ENCODE results near the gene FASTKD1. TPM values are rescaled to one million over a fixed set of nuclear protein-coding genes. Genes with fewer than 3 reads are reported as not detected.
"Not testable (repeated sequence)": the region's sequence is repeated elsewhere in the genome, so short reads cannot be mapped to it uniquely, and the experiment has no call there.

Gene FASTKD1
- total RNA-seq, 4 donors from 2014 or later = 8.2 to 22.4 (median 16.1) TPM

GRCh38 chr2:169573974-169574299 lies 272 bp upstream of the FASTKD1 start:
- peaks cover 15% of the 10 kb centered on the region for H3K4me1 ChIP-seq
- DNase-seq (ENCODE audit: low spot score in 2 of 2) = no peak
- WGBS = 37% methylated on average over 6 of the region's 6 CpGs
- H3K27me3 ChIP-seq = no peaks in the 10 kb centered on the region
- H3K9me3 ChIP-seq = no peaks in the 10 kb centered on the region
- H3K27ac ChIP-seq = no peak overlapping the region
- TF ChIP-seq EP300 (IDR thresholded peaks at IDR 0.05) (no peak), POLR2A (IDR thresholded peaks at IDR 0.05) (no peak), POLR2AphosphoS5 (IDR thresholded peaks at IDR 0.05) (no peak), CTCF (IDR thresholded peaks at IDR 0.05) (no peak)
- H3K4me3 ChIP-seq = peak overlapping the region; percentile 77
- H3K36me3 ChIP-seq = no peaks in the 10 kb centered on the region

GRCh38 chr2:169572821-169573159 lies 875 bp downstream of the FASTKD1 start:
- Histone ChIP-seq H3K9me3 (no peaks in the 10 kb centered on the region), H3K27ac (no peak overlapping the region), H3K4me1 (peaks cover 15% of the 10 kb centered on the region), H3K36me3 (no peaks in the 10 kb centered on the region), H3K4me3 (peak overlapping the region; percentile 77), H3K27me3 (no peaks in the 10 kb centered on the region)
- TF ChIP-seq CTCF (IDR thresholded peaks at IDR 0.05) = no peak
- no peak for TF ChIP-seq POLR2AphosphoS5 (IDR thresholded peaks at IDR 0.05)
- DNase-seq (ENCODE audit: low spot score in 2 of 2) = no peak
- WGBS = 27% methylated on average over 2 of the region's 2 CpGs

GRCh38 chr2:169572189-169572588 lies 1.5 kb downstream of the FASTKD1 start:
- Histone ChIP-seq H3K4me1 (peaks cover 15% of the 10 kb centered on the region), H3K27me3 (no peaks in the 10 kb centered on the region), H3K9me3 (no peaks in the 10 kb centered on the region), H3K27ac (no peak overlapping the region), H3K36me3 (no peaks in the 10 kb centered on the region), H3K4me3 (no peak overlapping the region)
- no peak for TF ChIP-seq EP300 (IDR thresholded peaks at IDR 0.05)
- TF ChIP-seq CTCF (IDR thresholded peaks at IDR 0.05) = no peak
- no peak for TF ChIP-seq POLR2AphosphoS5 (IDR thresholded peaks at IDR 0.05)
- TF ChIP-seq POLR2A (IDR thresholded peaks at IDR 0.05) = no peak
- no peak for DNase-seq (ENCODE audit: low spot score in 2 of 2)
- 78% methylated on average over 1 of the region's 1 CpG for WGBS

GRCh38 chr2:169571571-169571970 lies 2.1 kb downstream of the FASTKD1 start:
- Histone ChIP-seq H3K27me3 (no peaks in the 10 kb centered on the region), H3K9me3 (no peaks in the 10 kb centered on the region), H3K4me3 (no peak overlapping the region), H3K4me1 (peaks cover 15% of the 10 kb centered on the region), H3K27ac (no peak overlapping the region), H3K36me3 (no peaks in the 10 kb centered on the region)
- WGBS = 92% methylated on average over 3 of the region's 3 CpGs
- TF ChIP-seq CTCF (IDR thresholded peaks at IDR 0.05) (no peak), POLR2AphosphoS5 (IDR thresholded peaks at IDR 0.05) (no peak)
- no peak for DNase-seq (ENCODE audit: low spot score in 2 of 2)

- not testable (repeated sequence) for H3K36me3 ChIP-seq; H3K27ac ChIP-seq; H3K27me3 ChIP-seq; H3K9me3 ChIP-seq; H3K4me3 ChIP-seq; DNase-seq (ENCODE audit: low spot score in 2 of 2)
- 96% methylated on average over 4 of the region's 4 CpGs for WGBS
- peaks cover 15% of the 10 kb centered on the region for H3K4me1 ChIP-seq
Measured at GRCh38 chr2:169570752-169571151, 2.9 kb downstream of the FASTKD1 start.

- no peaks in the 10 kb centered on the region for H3K36me3 ChIP-seq
- H3K4me3 ChIP-seq = no peak overlapping the region
- no peak overlapping the region for H3K27ac ChIP-seq
- 88% methylated on average over 2 of the region's 2 CpGs for WGBS
- H3K27me3 ChIP-seq = no peaks in the 10 kb centered on the region
- DNase-seq (ENCODE audit: low spot score in 2 of 2) = no peak
- peaks cover 15% of the 10 kb centered on the region for H3K4me1 ChIP-seq
- TF ChIP-seq CTCF (IDR thresholded peaks at IDR 0.05) (no peak), POLR2A (IDR thresholded peaks at IDR 0.05) (no peak)
- no peaks in the 10 kb centered on the region for H3K9me3 ChIP-seq
Measured at GRCh38 chr2:169569948-169570347, 3.7 kb downstream of the FASTKD1 start.

Measured in suprapubic skin (tissue), 4 donors.